CD4-positive, alpha-beta T cell treated with Interleukin-12 subunit alpha and Interleukin-12 subunit beta, for 1 hour (primary cell): Measurements from ENCODE around the gene COL20A1.
"Not testable (repeated sequence)": the region's sequence is repeated elsewhere in the genome, so short reads cannot be mapped to it uniquely, and the experiment has no call there.

Source experiments
- DNase-seq: peaks from one replicate; pipeline ENCODE4 v3.0.0-alpha.2; 2020

Gene COL20A1

DNA sequence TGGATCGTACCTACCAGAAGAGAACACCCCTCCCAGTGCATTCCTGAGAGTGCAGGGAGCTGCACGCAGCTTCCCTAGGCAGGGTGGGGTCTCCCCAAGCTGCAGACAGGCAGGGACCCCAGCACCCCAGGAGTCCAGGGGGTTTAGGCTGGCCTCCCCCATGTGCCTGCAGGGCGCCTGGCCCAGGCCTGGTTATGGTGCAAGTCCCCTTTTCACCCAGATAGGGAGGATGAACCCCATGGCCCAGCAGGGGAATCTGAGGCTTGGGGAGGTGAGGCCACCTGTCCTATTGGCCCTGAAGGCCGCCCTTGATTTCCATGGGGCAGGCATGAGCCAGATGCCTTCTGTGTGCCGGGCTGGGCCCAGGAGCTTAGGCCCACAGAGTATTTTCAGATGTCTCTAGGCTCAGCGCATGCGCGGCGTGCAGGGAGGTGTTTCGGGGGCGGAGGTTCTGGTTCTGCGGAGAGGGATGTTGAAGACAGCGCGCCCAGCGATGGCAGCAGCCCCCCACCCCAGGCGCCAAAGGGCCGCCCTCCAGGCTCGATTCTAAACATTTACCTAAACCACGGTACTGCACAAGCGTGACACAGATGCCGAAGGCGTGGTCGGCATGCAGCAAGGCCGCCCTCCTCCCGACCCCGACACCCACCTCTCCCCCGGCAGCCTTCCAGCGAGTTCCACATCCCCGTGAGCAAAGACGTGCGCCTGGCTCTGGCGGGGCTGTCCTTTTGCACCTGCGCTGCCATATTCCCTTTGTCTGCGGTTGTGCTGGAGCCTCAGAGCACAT lies 29.4 kb downstream of the COL20A1 start:
- no peak for DNase-seq

DNA sequence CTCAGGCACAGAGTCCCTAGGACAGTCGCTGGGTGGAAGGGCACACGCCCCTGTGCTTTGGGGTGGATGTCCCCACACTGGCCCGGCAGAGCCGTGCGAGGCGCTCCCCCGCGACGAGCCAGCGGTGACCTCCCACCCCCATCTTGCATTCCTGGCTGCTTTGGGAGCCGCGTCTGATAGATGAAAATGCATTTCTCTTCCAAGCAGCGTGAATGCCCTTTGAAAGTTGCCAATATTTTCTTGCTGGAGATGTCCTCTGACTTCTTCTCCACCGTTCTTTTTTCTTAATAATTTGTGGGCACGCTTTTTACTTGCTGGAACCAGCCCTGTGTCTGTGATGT lies 29.9 kb downstream of the COL20A1 start:
- no peak for DNase-seq

DNA sequence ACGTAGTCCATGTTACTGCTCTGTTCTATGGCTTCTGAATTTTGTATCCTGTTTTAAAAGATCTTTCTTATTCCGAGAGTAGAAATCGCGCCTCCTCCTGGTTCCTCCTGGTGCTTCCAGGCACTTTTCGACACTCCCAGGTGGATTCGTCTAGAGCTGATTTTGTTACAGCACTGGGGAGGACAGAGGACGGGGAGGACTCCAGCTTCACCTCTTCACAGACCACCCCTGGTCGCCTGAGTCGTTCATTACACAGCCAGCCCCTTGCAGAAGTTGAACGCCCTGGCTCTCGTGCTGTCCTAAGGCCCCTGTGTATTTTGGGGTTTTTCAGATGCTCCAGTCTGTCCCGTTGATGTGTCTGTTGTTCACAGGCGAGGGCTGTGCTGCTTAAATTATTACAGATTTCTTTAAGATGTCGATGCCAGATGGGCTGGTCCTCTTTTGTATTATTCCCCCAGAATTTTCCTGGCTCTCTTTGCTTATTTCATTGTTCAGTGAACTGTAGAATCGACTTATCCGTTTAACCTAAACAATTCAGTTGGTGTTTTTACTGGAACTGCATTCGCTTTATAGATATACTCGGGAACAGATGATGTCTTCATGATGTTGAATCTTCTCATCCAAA lies 30.5 kb downstream of the COL20A1 start:
- no peak for DNase-seq

DNA sequence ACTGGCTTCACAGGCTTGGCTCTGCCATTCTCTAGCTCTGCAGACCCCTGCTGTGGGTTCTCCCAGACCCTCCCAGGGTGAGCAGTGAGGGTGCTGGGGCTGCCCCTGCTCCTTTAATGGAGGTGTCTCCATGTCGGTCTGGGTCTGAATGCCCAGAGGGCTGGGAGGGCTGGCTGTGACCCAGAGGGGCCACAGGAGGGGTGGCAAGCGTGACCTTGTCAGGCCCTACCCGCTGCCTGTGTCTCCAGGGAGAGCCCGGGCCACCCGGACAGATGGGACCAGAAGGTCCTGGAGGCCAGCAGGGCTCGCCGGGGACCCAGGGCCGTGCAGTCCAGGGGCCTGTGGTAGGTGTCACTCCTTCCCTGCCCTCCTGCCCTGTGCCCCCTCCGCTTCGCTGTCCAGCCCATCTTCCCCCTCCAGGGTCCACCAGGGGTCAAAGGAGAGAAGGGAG lies 32.1 kb downstream of the COL20A1 start:
- DNase-seq: no peak

DNA sequence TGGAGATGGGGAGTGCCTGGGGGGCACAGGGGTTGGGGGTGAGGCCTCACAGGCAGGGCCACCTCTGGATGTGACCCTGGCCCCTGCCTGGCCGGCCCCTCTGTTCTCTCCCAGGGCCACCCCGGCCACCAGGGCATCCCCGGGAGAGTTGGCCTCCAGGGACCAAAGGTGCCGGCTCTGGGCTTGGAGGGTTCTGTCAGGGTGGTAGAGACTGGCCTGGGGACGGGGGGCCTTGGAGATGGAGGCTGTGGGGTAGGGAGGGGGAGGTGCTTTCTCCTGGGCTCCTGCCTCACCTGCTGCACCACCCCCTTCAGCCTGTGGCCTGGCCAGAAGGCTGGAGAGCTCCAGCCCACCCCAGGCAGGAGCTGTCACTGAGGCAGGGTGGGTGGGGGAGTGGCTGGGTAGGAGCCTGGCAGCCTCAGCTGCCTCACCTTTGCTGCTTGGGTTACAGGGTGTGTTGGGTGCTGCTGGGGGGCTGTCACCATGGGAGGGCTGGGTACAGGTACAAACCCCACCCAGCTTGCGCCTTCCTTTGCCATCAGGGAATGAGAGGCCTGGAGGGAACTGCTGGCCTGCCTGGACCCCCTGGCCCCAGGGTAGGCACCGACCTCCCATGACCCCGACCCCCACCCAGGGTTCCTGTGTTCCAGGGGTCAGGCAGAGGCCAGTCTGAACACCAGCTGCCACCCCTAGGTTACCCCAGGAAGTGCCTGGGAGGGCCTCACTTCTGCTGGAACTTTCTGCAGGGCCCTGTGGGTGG lies 32.7 kb downstream of the COL20A1 start:
- no peak for DNase-seq

DNA sequence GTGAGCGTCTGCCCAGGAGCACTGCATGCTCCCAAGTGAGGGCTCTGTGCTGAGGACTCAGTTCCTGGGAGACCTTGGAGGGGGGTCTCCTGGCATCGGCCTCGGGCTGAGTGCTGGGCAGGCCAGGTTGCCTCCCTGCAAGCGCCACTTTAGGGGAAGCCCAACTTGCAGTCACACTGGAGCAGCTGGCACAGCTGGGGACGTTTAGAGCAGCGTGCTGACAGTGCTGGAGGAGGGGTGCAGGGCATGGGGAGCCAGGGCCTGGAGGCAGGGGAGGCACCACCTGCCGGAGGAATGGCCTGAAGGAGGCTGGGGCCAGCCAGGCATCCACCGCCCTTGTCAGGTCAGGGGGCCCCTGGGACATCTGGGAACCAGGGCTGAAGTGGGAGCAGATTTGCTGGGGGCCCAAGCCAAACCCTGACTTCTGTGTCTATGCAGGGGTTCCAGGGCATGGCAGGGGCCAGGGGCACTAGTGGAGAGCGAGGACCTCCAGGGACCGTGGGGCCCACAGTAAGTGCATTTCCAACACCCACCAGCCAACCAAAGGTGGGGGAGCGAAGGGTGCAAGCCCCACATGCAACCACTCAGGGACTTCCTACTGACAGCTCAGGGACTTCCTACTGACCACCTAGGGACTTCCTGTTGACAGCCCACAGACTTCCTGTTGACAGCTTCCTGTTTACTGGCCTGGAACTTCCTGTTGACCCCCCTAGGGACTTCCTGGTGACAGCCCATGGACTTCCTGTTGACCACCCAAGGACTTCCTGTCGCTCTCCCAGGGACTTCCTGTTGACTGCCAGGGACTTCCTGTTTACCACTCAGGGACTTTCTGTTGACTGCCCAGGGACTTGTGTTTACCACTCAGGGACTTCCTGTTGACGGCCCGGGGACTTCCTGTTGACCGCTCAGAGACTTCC lies 33.6 kb downstream of the COL20A1 start:
- DNase-seq: peak; percentile 3

DNA sequence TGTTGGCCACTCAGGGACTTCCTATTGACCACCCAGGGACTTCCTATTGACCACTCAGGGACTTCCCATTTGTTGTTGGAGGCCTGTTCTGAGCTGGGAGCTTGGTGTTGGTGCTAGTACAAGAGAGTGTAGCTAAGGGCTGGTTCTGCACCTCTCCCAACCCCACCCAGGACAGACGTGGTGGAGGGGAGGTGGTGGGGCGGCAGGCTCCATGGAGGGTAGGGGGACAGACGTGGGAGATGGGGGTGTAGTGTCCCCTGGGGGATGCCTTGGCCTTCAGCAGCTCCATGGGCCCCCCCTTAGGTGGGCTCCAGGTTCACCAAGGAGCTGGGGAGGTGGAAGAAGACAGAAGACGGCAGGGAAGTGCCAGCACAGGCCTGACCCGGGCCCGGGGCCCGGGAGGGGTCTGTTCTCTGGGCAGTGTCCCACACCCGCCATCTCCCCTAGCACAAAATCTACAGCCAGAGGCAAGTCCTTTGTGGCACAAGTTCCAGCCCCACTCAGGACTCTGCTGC lies 34.3 kb downstream of the COL20A1 start:
- DNase-seq: no peak

DNA sequence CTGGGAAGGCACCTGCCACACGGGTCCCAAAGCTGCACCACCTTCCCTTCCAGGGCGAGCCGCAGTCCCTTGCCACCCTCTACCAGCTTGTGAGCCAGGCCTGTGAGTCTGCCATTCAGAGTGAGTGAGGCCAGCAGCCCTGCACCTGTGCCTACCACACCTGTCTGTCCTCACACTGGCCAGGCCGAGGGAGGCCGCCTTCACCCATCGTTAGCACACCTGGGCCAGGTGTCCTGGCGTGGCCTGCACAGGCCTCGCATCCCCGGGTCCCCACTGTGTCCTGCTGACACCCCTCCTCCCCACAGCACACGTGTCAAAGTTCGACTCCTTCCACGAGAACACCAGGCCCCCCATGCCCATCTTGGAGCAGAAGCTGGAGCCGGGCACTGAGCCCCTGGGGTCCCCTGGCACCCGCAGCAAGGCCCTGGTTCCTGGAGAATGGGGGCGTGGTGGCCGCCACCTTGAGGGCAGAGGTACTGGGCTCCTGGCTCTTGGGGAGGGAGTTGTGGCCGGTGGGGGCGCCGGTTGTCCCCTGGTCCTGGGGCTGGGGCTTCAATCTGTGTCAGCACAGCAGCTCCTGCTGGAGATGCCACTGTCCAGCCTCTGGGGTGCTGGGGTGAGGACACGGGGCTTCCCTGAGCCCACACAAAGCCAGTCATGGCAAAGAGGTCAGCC lies 35.2 kb downstream of the COL20A1 start:
- DNase-seq: no peak

DNA sequence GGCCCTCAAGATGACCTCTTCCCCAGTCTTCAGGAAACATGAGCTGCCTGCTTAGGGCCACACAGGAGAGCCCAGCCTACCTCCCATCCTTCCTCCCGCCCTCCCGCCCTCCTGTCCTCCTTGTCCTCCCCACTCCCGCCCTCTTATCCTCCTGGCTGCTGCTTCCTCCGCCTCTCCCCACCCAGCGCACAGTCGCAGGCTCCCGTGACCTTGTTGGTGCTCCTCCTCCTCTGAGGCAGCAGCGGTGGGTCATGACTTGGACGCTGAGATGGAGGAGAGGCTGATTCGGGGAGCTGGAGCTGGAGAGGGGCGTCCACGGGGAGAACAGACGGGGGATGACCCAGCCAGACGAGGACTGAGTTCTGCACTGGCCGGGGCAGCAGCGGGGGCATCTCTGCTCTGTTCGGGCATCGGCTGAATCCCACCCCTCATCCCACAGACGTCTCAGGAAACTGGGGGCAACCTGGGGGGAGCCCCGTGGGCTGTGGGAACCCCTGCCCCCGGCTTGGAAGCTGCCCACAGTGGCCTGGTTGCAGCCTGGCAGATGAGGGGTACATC lies 35.8 kb downstream of the COL20A1 start:
- DNase-seq: no peak

DNA sequence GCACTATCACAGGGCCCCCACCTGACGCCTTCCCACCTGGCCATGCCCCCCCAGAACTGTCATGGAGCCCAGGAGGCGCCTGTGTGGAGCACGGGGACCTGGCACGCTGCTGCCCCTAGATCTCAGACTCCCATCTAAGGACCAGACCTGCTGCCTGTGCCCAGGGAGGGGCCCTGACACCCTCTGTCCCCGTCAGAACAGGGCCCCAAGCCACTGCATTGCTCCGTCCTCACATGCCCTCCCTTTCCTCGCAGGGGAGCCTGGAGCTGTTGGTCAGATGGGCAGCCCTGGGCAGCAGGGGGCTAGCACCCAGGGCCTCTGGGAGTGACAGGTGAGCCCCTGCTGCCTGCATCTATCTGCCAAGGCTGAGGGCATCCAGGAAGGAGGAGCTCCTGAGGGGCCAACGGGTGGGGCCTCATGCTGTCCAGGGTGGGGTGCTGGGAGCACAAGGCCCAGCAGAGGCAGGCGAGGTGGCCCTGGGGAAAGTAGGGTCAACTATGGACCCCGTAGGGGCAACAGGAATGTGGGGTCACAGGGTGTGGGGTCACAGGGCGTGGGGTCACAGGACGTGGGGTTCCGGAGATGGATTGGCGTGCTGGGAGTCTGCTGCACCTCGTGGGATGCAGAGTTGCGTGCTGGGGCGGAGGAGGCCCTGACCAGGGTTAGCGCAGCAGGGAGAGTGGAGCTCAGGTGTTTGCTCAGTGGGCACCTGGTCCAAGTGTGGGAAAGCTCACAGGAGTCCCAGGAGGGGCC lies 36.5 kb downstream of the COL20A1 start:
- no peak for DNase-seq

DNA sequence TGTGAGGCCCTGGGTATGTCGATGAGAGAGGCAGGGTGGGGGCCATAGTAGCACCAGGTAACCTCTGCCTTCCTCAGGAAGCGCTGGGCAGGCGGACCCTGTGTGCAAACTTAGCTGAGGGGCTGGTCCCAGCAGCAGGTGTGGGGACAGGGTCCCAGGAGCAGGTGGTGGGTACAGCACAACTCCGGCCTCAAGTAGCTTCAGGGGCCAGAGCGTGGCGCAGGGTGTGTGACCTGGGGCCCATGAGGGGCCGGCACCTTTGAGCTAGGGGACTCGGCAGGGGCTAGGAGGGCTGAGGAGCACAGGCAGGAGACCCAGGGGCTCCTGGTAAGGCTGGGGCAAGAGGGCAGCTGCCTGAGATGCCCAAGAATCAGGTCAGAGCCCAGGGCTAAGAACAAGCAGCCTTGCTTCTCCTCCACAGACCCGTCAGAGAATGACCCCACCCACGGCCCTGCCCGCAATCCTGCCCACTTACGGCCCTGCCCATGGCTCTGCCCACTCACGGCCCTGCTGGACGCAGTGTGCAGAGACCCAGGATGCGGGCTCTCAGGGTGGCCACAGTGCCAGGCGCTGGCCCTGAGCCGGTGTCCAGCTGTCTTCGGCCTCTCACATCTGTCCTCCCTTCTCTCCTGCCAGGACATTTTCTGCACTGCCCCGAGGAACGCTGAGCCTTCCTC lies 37.2 kb downstream of the COL20A1 start:
- no peak for DNase-seq

DNA sequence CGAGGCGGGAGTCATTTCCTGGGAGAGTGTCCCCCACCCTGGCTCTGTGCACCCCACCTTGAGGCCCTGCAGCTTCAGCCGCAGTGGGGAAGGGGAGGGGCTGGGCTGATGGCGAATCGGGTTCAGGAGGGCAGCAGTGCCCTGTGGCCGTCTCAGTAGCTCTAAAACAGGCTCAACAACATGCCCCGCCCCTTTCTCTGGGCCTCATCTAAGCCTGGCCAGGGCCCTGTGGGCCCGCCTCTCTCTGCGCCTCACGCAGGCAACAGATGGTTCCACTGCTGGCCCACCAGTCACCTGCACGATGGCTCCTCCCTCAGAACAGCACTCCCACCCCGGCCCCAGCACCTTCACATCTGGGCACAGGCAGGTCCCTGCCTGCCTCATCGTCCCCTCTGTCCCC lies 38.0 kb downstream of the COL20A1 start:
- no peak for DNase-seq

DNA sequence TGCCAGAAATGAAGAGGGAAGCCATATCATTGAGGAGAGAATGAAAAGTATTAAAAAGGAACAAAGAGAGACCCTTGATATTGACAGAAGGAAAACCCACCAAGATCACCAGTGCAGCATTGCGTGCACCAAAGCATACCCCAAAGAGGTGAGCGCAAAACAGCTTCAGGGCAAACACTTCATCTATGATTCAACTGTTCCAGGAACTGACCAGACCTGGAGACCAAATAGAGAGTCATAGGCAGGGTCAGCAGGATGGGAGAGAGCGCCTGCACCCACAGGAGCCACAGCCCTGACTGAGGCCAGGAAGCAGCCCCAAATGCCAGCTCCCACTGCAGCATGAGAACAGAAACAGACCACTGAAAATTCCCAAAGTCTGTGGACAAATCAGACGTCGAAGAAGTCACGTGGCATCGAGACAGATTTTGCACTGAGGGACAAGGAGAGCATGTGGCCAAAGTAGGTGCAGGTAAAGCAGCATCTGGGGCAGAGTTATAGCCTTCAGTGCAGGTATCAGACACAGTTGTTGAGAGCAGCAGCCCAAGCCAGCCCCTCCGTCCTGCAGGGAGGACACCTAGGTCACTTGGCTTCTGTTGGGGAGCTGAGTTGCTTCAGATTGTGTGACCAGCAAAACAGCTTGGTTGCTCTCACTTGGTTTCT lies 38.9 kb downstream of the COL20A1 start:
- DNase-seq: no peak

DNA sequence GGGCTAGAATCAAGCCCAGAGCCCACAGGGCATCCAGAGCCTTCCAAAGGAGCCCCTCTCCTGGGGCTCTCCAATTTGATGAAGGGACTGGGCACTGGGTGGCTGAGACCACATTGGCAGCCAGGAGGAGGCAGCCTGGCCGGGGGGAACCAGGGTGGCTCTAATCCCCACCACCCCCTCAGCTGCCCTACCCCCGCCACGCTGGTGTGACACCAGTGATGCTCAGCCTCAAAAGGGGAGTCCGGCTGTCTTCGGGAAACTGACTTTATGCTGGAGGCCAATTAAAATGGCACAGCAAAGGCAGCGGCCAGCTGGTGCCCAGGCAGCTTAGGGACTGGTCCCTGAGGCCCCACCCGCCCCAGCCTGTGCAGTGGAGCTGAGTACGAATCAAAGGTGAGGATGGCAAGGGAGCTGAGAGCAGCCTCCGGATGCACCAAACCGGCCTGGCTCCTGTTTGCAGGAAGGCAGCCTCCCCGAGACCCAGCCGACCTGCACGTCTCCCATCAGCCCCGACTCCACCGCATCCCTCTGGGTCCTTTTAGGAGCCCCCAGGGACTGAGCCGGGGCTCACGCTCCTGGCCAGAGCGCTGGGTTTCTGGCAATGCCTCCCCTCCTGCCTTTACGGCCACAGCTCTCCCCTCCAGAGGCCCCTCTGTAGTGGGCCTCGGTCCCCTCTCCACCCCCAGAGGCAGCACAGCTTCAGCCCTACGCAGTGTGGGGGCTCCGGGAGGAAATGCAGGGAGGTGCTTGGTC lies 39.7 kb downstream of the COL20A1 start:
- no peak for DNase-seq

DNA sequence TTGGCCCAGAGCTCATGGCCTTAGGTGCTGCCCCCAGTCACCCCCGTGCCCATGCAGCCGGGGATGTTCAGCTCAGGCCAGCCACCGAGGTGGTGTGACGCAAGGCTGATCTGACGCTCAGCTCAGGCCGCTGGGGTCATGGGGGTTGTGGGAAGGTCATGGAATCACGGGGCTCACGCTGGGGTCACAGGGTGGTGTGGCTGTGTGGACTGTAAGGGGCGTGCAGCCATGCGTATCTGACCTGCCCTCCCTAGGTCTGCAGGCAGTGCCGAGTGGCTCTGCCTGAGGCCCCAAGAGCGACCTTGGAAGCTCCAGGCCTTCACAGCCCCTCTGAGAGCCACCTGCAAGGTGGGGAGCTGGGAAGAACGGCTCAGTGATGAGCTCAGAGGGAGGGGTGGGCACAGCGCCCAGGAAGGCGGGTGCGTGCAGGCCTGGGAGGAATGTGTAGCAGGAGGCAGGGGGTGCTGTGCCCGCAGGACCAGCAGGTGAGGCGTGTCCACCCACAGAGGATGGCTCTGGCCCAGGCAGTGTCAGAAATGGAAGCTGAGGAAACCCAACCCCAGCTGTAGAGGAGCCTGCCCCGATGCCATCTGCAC lies 40.4 kb downstream of the COL20A1 start:
- DNase-seq: no peak

DNA sequence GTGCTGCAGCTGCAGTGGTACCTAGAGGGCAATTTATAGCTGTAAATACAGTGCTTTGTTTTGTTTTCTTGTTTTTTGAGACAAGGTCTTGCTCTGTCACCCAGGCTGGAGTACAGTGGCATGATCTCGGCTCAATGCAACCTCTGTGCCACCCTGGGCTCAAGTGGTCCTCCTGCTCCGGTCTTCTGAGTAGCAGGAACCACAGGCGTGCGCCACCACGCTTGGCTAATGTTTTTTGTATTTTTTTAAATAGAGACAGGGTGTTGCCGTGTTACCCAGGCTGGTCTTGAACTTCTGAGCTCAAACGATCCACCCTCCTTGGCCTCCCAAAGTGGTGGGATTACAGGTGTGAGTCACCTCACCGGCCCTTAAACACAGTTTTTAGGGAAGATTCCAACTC lies 41.4 kb downstream of the COL20A1 start:
- no peak for DNase-seq

DNA sequence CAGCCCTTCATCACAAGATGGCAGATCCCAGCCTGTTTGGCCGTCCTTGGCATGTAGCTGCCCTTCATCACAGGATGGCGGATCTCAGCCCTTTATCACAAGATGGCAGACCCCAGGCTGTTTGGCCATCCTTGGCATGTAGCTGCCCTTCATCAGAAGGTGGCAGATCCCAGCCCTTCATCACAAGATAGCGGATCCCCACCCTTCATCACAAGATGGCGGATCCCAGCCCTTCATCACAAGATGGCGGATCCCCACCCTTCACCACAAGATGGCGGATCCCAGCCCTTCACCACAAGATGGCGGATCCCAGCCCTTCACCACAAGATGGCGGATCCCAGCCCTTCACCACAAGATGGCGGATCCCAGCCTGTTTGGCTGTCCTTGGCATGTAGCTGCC lies 42.1 kb downstream of the COL20A1 start:
- not testable (repeated sequence) for DNase-seq

DNA sequence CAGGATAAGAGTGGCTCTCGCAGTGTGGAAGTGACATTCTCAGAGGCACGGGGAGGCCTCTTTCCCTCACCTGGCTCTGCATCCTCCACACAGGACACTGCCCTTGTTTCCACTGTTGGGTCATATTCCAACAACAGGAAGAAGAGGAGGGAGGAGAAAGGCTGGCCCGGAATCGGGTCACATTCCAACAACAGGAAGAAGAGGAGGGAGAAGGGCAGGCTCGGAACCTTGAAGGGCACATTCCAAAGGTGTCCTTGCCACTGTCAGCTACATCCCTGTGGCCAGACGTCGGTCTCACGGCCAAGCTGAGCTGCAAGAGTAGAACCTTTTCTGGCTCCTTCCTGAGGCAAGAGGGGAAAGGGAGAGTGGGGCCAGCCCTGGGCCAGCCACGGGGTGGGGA lies 42.7 kb downstream of the COL20A1 start:
- DNase-seq: no peak
